Activated T-cell treated with anti-CD3 and anti-CD28 coated beads for 24 hours (primary cell): Measurements from ENCODE around the gene ZNF575.

Experiments used
- DNase-seq: peaks from one replicate; pipeline ENCODE4 v3.0.0-alpha.2; 2020; ENCODE audit warnings: low read depth

The ZNF575 gene

DNA sequence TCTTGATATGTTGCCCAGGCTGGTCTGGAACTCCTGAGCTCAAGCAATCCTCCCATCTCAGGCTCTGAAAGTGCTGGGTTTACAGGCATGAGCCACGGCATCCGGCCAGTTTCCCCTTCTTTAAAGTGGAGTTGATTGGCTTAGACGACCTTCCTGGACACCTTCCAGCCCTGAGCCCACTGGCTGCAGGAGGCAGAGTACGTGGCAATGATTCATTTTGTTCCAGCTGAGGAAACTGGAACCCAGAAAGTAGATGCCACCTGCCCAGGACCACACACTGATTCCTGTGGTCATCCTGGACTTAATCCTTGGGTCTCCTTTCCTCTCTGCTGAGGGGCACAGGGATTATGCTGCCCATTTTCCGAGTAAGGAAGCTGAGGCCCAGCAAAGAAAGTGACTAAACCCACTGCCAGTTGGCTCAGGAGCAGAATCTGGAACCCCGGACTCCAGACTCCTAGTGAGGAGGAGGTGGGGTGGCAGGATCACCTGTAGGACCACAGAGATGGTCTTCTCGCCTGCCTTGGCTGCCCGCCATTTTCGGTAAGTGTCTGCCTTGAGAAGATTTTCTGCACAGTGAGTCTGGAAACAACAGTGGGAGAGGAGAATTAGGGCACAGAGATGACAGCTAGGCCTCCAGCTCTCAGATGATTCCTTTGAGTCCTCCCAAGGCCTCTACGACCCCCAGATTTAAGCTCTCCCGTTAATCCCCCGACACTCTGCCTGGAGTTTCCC lies 41.6 kb downstream of the ZNF575 start:
- DNase-seq: no peak

DNA sequence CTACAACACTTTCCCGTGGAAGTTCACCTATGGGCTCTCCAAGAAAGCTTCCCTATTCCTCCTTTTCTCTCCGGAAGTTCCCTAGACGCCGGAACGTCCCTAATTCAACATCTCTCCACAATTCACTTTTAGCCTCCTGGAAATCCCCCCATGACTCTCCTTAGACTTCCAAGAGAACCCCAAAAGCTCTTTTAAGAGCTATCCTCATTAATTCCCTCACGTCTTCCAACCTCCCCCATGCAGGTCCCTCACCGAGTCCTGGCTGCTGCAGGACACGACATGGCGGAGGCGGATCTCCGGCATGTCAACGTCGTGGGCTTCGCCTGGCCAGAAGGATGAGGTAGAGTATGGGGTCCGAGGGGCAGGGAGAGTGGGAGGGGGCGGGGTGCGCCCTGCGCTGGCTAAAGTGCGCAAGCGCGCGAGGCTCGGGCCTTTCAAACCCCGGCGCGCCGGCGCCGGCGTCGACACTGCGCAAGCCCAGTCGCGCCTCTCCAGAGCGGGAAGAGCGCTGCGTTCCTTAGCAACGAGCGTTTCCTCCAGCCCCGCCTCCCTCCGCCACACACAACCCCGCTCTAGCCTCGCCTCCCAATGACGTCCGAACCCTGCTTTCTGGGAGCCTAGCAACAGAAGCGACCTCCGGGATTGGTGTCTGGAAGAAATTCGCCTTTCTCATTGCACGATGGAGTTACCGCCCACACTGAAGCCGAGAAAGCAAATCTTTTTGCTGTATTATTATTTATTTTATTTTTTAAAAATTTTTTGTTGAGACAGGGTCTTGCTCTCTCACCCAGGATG lies 42.4 kb downstream of the ZNF575 start, which contains the start of the genes PINLYP and XRCC1:
PINLYP (plus strand) TSS at position 646 of the 795 bp plus-strand sequence. CDS start 1,391 bp downstream, outside the sequence.
XRCC1 (minus strand) TSS at position 372 of the 795 bp plus-strand sequence; CDS start at position 303, 69 bp downstream.
- peak; percentile 94 for DNase-seq

DNA sequence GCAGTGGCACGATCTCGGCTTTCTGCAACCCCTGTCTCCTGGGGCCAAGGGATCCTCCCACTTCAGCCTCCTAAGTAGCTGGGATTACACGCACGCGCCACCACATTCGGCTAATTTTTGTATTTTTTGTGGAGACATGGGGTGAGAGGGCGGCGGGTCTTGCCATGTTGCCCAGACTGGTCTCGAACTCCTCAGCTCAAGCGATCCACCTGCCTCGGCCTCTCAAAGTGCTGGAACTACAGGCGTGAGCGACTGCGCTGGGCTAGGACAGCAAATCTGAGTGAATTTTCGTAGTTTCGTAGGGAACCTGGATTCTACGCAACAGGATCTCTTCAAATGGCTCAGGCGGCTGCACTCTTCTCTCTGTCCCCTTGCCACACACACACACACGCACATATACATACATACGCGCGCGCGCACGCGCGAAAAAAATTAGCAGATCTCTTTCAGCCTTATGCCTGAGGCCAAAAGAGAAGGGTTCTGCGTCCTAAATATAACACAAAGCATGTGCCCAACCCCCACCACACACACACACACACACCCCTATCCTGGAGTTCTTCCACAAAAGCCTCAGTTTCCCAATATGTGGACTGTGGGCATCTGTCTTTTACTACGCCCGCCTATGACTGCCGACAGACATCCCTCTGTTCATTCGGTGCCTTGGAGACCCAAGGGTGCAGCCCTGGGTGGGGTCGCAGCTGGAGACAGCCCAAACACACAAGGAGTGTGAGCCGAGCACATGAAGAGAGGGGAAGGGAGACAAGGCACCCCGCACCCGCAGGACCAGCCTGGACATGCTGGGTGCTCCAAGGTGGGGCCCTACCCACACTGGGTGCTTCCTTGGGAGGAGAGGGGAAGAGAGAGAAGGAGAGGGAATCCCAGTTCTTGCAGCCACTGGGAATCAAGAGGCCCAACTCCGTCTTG lies 43.2 kb downstream of the ZNF575 start:
- no peak for DNase-seq

DNA sequence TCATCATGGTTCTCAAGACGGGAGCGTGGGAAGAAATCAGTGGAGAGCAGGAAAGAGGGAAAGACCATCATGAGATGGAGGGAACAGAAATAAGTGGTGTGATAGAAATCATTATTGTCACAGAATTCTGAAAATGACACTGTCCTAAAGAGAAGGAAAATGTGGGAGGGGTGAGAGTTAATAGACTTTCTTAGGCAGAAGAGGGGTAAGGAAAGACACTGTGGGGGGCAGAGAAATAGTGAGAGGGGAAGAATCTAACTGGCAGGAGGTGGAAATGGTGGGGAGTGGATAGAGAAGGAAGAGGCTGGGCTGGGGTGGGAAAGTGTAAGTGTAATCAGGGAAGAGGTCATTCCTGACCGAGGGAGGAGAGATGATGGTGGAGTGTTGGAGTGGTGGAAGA lies 45.8 kb downstream of the ZNF575 start:
- DNase-seq: no peak

DNA sequence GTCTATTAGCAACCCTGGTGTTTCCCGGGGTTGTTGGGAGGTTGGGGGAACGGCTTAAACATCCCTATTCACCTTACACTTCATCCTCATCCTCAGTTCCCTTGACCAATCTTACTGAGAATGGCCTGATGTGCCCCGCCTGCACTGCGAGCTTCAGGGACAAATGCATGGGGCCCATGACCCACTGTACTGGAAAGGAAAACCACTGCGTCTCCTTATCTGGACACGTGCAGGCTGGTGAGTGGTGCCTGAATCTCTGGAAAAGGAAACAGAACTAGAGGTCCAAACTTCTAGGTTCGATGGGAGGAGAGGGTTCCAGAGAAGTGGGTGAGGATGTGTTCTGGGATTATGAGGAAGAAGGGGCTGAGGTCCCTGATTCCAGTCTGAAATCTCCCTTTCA lies 48.5 kb downstream of the ZNF575 start:
- DNase-seq: no peak

DNA sequence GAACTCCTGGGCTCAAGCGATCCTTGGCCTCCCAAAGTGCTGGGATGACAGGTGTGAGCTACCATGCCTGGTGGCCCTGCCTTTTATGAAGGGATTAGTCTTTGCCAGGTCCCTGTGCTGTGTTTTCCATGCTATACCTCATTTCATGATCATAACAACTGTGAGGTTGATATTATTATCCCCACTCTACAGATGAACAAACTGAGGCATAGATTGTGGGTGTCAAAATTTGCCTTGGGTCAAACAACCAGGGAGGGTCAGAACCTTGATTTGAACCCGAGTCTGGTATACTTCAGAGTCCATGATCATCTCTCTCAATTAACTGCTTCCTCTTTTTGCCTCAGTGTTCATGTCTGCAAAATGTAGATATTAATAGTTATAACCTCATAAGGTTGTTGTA lies 49.5 kb downstream of the ZNF575 start:
- no peak for DNase-seq

DNA sequence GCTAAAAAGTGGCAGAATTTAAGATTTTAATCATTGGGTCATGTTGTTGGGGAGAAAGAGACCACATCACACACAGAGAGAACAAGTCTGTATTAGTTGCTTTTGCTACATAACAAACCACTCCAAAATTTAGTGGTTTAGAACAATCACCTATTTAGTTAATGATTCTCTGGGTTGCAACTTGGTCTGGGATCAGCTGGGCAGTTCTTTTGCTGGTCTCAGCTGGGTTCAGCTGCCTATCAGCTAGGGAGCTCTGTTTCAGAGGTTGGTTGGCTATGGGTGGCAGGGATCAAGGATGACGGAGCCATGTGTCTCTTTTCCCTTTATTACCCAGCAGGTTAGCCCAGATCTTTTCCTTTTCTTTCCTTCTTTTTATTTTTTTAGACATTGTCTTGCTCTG lies 51.5 kb downstream of the ZNF575 start:
- no peak for DNase-seq
